GM21825 (cell line): ENCODE data around the gene FPGS.

ENCODE experiments used
- ATAC-seq: cut with Tn5 transposase; IDR thresholded peaks from one replicate; pipeline ENCODE4 v1.9.1; 2021; ENCODE audit warnings: mild to moderate bottlenecking, moderate library complexity; ENCODE audit not compliant: unreplicated experiment

The FPGS gene

DNA sequence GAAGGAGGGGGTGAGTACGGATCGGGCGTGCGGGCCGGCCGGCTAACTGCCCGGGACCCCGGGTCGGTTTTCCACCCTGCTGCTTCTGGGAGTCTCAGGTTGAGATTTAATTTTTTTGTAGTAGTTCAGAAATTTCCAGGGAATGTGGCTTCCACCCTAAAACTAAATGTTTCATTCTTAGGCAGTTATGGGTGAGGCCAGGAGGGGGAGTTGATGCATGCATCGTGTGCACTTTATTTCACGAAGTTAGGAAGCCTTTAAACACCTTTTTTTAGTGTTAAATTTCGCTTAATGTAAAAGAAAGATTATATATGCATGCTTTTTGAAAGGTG lies 15.9 kb upstream of the FPGS start:
- ATAC-seq: no peak

DNA sequence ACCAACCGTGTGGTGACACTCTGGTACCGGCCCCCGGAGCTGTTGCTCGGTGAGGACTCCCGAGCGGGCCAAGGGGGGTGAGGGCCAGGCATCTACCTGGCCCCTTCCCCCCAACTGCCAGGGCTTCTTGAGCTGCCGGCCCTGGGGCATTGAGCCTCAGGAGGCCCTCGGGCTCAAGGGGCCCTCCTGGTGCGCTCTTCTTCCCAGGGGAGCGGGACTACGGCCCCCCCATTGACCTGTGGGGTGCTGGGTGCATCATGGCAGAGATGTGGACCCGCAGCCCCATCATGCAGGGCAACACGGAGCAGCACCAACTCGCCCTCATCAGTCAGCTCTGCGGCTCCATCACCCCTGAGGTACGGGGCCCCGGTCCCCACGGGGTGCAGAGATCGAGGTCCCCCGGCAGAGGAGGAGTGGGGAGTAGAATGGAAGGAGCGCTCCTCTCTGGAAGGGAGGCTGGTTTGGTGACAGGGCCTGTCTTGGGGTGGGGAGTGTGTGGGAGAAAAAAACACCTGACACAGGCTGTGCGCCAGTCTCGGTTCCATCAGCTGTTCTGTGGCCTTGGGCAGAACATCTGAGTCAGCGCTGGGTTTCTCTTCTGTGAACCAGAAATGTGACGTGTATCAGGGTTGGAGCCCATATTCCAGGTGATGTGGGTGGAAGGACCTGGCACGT lies 14.2 kb upstream of the FPGS start:
- ATAC-seq: no peak

DNA sequence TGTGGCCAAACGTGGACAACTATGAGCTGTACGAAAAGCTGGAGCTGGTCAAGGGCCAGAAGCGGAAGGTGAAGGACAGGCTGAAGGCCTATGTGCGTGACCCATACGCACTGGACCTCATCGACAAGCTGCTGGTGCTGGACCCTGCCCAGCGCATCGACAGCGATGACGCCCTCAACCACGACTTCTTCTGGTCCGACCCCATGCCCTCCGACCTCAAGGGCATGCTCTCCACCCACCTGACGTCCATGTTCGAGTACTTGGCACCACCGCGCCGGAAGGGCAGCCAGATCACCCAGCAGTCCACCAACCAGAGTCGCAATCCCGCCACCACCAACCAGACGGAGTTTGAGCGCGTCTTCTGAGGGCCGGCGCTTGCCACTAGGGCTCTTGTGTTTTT lies 13.5 kb upstream of the FPGS start:
- ATAC-seq: no peak

DNA sequence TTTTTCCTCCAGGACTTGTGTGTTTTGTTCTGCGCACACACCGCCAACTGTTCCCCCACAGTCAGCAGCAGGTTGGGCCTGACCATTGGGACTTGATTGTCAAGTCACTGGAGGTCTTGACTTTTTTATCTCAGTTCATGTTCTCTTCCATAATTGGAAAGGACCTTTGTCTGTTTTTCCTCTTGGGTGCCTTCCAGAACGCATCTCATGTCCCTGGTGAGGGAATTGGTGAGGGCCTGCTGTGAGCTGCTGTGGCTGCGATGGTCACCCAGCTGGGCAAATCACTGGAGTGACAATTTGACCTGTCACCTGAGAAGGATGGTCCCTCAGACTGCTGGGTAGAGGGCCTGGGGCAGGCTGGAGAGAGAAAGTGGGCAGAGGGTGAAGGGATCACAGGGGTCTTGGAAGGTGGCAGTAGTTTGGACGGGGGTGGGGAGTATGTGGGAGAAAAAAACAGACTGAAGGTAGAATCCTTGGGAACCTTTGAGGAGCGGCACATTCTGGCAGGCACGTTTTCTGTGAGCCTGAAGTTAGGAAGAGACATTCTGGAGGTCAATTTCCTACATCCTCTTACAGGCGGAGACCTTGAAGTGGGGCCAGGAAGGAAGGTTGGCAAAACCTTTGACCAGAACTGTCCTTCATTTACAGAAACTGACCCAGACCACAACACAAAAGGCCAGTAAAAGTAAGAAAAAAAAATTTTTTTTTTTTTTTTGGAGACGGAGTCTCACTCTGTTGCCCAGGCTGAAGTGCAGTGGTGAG lies 12.4 kb upstream of the FPGS start:
- ATAC-seq: no peak

DNA sequence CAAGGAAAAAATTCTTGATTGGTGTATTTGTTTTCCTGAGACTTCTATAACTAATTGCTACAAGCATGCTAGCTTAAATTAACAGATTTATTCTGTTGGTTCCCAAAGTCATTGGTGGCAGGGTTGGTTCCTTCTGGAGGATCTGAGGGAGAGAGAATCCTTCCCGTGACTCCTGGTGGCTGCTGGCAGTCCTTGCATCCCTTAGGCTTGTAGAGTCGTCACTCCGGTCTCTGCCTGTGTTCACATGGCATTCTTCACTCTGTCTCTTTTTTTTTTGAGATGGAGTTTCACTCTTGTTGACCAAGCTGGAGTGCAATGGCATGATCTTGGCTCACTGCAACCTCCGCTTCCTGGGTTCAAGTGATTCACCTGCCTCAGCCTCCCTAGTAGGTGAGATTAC lies 11.6 kb upstream of the FPGS start:
- ATAC-seq: no peak

DNA sequence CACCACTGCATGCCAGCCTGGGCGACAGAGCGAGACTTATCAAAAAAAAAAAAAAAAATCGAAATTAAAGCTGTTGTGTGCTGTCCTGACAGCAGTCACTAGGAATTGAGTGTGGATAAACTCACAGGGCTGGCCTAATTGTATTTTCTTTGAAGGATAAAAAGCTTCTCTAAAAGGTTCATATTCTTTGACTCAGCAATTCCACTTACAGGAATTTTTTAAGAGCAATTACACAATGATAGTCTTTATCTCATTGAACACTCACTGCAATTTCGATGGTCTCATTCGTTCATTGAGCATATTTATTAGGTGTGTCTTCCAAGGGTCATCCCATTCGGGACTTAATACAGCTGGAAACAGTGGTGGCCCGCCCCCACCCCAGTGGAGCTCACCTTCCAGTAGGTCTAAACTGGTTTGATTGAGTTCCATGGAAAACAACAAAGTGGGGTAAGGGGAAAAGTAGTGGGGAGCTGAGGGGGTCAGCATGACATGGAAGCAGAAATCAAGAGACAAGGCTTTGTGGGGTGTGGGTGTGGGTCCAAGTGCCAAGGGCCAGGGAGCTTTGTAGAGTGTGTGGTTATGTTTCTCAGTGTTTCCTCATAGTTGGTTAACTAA lies 10.2 kb upstream of the FPGS start:
- no peak for ATAC-seq

DNA sequence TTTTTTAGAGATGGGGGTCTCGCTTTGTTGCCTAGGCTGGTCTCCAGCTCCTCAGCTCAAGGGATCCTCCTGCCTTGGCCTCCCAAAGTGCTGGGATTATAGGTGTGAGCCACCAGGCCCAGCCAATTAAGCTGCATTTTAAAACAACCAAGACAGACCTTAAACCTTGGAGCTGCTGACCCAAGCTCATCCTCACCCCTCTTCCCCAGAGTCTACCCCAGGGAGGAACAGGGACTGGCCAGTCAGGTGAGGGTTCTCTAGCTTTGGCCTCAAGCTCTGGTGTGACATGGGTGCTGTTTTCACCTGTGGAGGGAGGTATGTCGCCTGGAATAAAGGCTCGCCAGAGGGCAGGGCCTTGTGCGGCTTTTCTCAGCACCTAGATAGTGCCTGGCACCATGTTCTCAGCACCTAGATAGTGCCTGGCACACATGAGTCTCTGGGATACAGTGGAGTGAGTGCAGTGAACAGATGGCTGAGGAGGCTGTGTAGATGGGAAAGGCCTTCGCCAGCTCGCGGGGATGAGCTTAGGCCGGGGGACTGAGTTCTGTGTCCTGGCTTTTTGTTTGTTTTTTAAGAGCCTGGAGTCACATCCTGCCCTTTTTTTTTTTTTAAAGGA lies 9.5 kb upstream of the FPGS start:
- ATAC-seq: no peak

DNA sequence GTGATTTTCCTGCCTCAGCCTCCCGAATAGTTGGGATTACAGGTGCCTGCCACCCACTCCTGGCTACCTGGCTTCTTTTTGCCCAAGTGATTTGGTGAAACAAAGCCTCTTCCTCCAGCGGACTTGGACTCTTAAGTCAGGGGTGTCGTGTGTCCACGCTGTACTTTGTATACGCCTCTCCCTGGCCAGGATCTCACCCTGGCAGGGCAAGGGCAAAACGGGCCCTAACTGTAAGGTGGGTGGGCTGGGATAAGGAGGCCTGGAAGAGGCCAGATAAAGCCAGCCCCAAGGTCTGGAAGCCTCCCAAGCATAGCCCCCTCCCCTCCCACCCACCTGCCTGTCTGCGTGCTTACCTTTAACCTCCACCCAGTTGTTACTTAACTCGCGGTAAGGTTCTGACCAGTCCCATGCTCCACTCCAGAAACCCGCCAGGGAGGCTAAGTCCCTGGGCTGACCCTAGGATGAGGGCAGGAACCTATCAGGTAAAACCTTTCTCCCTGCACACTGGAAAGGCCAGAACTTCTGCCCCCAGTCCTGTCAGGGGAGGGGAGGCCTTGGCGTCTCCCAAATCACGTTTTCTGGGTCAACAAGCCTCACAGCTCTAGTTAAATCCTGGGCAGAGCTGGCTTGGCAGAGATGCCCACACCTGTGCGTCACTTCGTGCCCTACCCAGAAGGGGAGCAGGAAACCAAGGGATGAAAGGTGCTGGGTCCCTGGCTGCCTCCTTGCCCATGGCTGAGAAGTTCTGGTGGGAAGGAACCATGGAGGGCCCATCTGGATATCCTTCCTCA lies 8.5 kb upstream of the FPGS start:
- no peak for ATAC-seq

DNA sequence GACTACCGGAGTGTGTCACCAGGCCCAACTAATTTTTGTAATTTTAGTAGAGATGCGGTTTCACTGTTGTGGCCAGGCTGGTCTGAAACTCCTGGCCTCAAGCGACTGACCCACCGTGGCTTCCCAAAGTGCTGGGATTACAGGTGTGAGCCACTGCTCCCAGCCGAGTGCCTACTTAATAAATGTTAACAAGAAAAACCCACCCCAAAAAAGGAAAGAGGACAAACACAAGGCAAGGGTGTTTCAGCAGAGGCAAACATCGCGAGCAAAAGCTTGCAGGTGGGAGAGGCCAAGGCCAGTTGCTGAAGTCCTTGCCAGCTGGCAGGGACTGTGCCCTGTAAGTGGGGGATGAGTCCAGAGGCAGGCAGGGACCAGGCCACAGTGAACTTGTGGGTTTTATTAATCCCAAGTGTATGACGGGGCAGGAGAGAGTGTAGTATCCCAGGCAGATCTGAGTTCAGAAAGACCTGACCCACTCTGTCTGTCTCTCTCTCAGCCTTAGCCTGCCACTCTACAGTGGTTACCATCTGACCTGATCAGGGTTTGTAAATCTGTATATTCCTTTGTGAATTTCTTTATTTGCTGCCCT lies 6.4 kb upstream of the FPGS start:
- ATAC-seq: no peak

DNA sequence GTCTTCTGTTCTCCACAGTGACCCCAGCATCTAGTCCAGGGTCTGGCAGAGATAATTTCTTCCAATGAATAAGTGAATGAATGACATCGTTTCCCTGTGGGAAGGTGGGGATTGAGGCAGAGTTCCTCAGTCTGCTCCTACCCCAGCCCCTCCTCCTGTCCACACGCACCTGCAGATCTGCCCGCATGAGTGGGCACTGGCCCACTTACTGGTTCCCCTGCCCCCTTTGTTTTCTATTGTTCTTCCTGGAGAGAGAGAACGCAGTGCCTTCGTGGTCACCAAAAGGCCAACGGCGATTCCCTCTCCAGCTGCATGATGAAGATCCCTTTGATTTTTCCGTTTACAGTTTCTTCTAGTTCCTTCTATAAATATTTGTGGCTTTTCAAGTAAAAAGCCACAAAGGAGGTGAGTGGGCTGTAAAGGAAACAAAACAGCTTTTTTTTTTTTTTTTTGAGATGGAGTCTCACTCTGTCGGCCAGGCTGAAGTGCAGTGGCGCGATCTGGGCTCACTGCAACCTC lies 5.8 kb upstream of the FPGS start:
- no peak for ATAC-seq

DNA sequence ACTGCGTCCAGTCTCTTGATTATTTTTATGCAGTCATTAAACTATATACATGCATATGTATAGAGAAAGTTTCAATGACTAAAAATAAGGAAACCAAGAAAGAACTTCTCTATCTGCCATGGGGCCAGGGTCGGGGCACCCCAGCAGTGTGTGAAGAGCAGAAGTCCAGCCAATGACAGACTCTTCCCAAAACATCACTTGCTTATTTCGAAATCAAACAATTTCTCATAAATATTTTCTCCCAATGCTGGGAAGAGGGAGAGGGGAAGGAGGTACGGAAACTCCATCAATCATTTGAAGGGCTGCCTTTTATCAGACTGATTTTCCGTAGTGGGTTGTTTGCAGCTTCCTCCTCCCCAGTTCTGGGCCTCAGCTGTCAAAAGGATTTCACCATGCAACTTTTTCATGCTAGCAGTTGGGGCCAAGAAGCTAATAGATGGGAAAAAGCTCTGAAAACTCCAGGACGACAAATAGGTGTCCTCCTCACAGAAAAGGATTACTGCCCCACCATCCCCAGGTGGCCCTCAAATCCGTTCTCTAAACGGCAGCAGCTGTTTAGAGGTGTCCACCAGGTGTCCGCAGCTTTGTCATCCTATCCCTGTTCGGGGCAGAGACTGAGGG lies 617 bp upstream of the FPGS start:
- no peak for ATAC-seq

DNA sequence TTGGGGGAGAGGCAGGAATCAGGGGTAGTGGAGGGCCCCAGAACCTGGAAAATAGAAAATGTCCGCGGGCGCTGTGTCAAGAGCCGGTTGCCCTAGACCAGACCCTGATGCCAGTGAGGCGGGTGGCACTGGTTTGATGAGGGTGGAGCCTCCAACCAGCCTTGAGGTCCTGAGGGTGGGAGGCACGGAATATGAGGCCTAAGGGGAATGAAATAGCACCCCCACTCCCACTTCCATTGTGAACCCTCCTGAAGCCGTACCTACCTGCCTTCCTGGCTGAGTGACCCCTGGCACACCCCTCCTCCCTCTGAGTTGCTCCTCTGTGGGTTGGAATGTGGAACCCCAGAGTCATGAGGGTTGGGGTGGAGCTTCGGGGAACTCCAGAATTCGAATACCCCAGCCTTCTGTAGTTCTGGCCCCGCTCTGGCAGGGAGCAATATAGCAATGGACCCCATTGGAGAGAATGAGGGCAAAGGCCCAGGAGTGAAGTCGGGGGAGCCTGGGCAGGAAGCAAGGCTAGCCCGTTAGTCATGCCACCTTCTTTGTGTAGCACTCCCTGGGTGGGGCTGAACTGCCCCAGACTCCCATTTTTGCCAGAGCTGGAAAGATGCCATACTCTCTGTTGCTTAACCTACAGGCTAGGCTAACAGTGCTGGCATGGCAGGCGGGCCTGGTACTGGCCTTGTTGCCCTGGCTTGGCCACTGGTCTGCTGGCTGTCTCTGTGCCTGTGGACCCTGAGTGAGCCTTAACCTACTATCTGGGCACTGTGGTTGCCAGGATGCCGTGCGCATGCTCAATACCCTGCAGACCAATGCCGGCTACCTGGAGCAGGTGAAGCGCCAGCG lies 1.0 kb downstream of the FPGS start:
- no peak for ATAC-seq

DNA sequence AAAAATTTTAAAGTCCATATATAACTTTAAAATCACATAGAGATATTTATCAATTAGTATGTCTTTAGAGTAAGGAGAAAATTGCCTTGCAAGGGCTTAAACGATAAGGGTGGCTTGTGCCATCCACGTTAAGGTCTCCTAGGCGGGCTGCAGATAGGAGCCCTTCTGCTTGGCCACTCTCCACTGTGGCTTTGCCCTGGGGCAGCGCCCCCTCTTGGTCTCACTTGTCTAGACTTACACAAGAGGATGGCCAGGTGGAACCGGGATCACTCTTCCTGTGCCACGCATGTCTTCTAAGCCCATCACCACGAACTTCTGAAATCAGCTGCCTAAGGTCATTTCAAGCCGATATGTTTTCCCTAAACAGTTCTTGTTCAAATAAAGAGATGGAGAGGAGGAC lies 2.9 kb downstream of the FPGS start:
- ATAC-seq: no peak

DNA sequence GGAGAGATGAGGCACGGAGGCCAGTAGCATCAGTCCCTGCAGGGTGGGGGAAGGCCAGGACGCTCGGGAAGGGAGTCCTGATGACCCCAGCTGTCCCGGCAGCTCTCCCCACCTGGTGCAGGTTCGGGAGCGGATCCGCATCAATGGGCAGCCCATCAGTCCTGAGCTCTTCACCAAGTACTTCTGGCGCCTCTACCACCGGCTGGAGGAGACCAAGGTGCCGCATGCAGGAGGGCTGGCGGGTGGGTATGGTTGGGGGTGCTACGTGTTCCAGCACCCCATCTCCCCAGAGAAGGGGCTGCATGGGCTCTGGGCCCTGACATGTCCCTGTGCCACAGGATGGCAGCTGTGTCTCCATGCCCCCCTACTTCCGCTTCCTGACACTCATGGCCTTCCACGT lies 4.2 kb downstream of the FPGS start:
- ATAC-seq: no peak

DNA sequence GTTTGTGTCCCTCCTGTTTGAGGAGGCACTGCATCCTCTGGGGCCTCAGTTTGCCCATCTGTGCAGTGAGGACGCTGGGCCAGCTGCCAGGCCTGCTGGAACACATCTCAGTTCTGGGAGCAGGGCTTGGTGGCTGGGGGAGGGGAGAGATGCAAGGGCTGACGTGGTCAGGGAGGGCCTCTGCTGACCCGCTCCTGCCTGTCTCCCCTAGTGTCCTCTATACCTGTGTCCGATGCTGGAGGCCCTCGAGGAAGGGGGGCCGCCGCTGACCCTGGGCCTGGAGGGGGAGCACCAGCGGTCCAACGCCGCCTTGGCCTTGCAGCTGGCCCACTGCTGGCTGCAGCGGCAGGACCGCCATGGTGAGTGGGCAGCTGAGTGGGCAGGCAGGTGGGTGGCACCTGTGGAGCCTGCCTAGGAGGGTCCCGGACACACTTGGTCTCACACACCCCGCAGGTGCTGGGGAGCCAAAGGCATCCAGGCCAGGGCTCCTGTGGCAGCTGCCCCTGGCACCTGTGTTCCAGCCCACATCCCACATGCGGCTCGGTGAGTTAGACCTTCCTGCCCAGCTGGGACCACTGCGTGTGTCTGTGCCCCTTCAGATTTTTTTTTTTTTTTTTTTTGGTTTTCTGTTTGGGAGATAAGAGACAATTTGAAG lies 5.8 kb downstream of the FPGS start:
- no peak for ATAC-seq

DNA sequence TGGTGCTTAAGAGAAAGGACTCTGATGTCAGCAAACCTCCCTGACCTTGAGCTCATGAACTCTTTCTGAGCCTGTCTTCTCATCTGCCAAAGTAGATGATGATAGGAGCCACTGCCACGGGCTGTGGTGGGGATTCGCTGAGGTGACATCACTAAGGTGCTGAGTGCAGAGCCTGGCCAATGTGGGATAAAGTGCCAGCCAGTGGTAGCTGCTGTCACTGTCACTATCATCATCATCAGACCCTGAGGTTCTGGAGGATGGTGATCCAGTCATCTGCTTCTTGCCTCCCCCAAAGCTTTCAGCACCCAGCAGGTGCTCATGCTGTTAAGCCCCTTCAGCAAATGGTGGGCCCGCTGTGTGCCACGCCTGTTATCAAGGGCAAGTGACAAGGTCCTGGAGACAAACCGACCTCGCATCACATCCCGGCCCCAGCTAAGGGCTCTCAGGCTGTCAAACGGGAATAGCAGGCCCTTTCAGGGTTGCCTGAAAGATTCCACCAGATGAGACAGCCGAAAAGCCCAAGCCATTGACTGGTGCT lies 6.4 kb downstream of the FPGS start:
- ATAC-seq: no peak

DNA sequence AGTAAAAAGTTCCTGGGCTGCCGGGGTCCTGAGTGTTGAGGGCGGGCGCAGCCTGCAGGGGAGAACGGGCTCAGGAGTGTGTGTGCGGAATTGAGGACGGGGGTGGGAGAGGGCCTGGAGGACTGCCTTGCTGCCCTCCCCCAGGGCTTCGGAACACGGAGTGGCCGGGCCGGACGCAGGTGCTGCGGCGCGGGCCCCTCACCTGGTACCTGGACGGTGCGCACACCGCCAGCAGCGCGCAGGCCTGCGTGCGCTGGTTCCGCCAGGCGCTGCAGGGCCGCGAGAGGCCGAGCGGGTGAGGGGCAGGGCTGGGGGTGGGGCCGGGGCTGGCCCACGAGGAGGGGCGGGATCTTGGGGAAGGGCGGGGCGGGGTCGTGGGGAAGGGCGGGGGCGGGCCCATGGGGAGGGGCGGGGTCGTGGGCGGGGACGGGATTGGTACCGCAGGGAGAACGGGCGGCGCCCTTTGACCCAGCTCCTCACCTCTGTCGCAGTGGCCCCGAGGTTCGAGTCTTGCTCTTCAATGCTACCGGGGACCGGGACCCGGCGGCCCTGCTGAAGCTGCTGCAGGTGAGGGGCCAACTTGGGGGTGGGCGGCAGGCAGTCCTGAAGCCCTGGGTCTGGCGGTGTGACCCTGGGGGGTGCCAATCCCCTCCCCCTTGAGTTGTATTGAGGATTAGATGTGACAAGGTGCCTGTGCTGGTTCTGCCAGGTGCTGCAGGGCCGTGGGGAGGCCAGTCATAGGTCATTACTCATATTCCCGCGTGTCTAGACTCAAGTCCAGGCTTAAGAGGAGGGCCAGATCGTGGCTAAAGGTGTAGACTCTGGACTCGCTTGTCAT lies 7.1 kb downstream of the FPGS start:
- no peak for ATAC-seq
